OCI-LY7 (cell line): ENCODE data around the gene NCF4.

Experiments
- EZH2phosphoT487 ChIP-seq: fragments of 200-600 bp; sonication (generic); IDR thresholded peaks from 2 replicates; pipeline ENCODE4 v1.6.1; 2018; ENCODE audit warnings: low read depth, borderline replicate concordance, mild to moderate bottlenecking, mixed run types, antibody characterized with exemption, low read length, moderate library complexity, mixed read lengths
- TF ChIP-seq, protein P1 (sequence below): fragments of 200-600 bp; sonication (generic); conservative IDR thresholded peaks from 2 replicates; pipeline ENCODE4 v1.5.1; 2014; ENCODE audit warnings: mild to moderate bottlenecking, antibody characterized with exemption, low read length, moderate library complexity, mixed read lengths

DNA sequence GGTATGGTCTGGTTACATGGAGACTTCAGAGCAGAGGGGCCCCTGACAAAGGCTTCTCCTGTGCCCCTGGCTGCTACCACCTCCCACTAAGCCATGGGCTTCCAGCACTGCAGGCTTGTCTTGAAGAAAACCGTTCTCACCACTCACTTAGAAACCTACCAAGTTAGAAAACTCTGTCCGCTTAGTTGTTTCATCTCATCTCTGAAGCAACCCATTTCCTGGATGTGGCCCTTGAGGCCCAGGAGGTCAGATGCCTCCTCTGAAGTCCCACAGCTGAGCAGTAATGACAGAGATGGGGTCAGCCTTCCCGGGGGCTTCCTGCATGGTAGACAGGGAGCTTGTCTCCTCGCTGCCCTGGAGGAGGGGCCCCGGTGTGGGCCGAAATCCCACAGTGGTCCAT lies 65.5 kb downstream of the NCF4 start:
- TF ChIP-seq, protein P1, sequence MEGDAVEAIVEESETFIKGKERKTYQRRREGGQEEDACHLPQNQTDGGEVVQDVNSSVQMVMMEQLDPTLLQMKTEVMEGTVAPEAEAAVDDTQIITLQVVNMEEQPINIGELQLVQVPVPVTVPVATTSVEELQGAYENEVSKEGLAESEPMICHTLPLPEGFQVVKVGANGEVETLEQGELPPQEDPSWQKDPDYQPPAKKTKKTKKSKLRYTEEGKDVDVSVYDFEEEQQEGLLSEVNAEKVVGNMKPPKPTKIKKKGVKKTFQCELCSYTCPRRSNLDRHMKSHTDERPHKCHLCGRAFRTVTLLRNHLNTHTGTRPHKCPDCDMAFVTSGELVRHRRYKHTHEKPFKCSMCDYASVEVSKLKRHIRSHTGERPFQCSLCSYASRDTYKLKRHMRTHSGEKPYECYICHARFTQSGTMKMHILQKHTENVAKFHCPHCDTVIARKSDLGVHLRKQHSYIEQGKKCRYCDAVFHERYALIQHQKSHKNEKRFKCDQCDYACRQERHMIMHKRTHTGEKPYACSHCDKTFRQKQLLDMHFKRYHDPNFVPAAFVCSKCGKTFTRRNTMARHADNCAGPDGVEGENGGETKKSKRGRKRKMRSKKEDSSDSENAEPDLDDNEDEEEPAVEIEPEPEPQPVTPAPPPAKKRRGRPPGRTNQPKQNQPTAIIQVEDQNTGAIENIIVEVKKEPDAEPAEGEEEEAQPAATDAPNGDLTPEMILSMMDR = no peak
- no peak for TF ChIP-seq EZH2phosphoT487
